Endothelial cell of umbilical vein (primary cell): Measurements from ENCODE around the gene ZNF12. TPM values are rescaled to one million over a fixed set of nuclear protein-coding genes. Genes with fewer than 3 reads are reported as not detected.

Source experiments
- BruUV-seq: library from RNA; stranded (reverse); fragments of 400-500 nt; replicated peaks from 2 replicates; lab custom pipeline; 2021; lab: Mats Ljungman, UMichigan
- CTCF ChIA-PET: fragments of 300-600, 350-600 bp; sonication (Branson Sonifier 250); formaldehyde crosslinking; loops from one replicate; lab custom pipeline; 2021; ENCODE audit warnings: antibody characterized with exemption, inconsistent platforms; lab: Charles Lee
- POLR2A ChIA-PET: fragments of 300-600, 350-600 bp; sonication (Branson Sonifier 250); formaldehyde crosslinking; loops from one replicate; lab custom pipeline; 2021; ENCODE audit warnings: antibody characterized with exemption, inconsistent platforms; lab: Charles Lee
- DNase-seq: peaks from one replicate; pipeline ENCODE4 v3.0.0-alpha.2; 2011; ENCODE audit warnings: low read depth, low spot score
- FAIRE-seq: peaks from 2 replicates; lab custom pipeline; 2011; peaks lifted over from hg19 to GRCh38; lab: Jason Lieb, UNC
- H2AFZ ChIP-seq: 2 replicates; pipeline ENCODE4 v1.6.0; 2012; ENCODE audit warnings: low read depth, low read length, control low read depth, inconsistent platforms
- H3K27ac ChIP-seq: 2 replicates; pipeline ENCODE4 v1.5.1; 2011; ENCODE audit warnings: low read depth, mild to moderate bottlenecking, control low read depth, low read length, moderate library complexity; ENCODE audit not compliant: insufficient read depth
- H3K27me3 ChIP-seq, 2 experiments: 2 replicates each; pipeline versions ENCODE4 v1.6.0 to v1.6.1; 2011; ENCODE audit warnings: low read length in 2 of 2, mixed read lengths in 1 of 2; ENCODE audit not compliant: control insufficient read depth in 2 of 2, insufficient read depth in 2 of 2
- H3K36me3 ChIP-seq, 2 experiments: 2 replicates in 1 of 2; 3 replicates in 1 of 2; pipeline ENCODE4 v1.5.1; 2011; ENCODE audit warnings: low read length in 2 of 2, mild to moderate bottlenecking in 1 of 2, moderate library complexity in 1 of 2; ENCODE audit not compliant: control insufficient read depth in 2 of 2, insufficient read depth in 2 of 2; ENCODE audit errors: extremely low read depth in 1 of 2
- H3K4me1 ChIP-seq: 3 replicates; pipeline ENCODE4 v1.5.1; 2011; ENCODE audit warnings: mild to moderate bottlenecking, low read length; ENCODE audit not compliant: control insufficient read depth, insufficient read depth; ENCODE audit errors: extremely low read depth
- H3K4me2 ChIP-seq: 2 replicates; pipeline ENCODE4 v1.6.1; 2011; ENCODE audit warnings: low read length, control low read depth, mixed read lengths; ENCODE audit not compliant: insufficient read depth
- H3K4me3 ChIP-seq, 3 experiments: fragments of 200-600 bp in 1 of 3; sonication (generic), shearing (Covaris generic) in 1 of 3; replicated peaks in 1 of 3; 2 replicates each; pipeline ENCODE4 v1.5.1; 2011 to 2016; ENCODE audit warnings: control low read depth in 3 of 3, low read length in 3 of 3, mild to moderate bottlenecking in 2 of 3, inconsistent platforms in 1 of 3, low read depth in 1 of 3, moderate library complexity in 1 of 3; ENCODE audit not compliant: insufficient read depth in 1 of 3
- H3K79me2 ChIP-seq: 2 replicates; pipeline ENCODE4 v1.6.0; 2012; ENCODE audit warnings: low read length, inconsistent platforms; ENCODE audit not compliant: control insufficient read depth, insufficient read depth
- H3K9ac ChIP-seq: replicated peaks from 2 replicates; pipeline ENCODE3; 2011; ENCODE audit warnings: low read length, control low read depth; ENCODE audit not compliant: insufficient read depth; ENCODE audit errors: extremely low read depth
- H3K9me1 ChIP-seq: replicated peaks from 3 replicates; pipeline ENCODE4 v1.6.0; 2011; ENCODE audit warnings: mild to moderate bottlenecking, low read length; ENCODE audit not compliant: control insufficient read depth, insufficient read depth; ENCODE audit errors: extremely low read depth
- H3K9me3 ChIP-seq: replicated peaks from 2 replicates; pipeline ENCODE4 v1.5.1; 2012; ENCODE audit warnings: low read length, inconsistent platforms; ENCODE audit not compliant: control insufficient read depth, insufficient read depth
- H4K20me1 ChIP-seq: replicated peaks from 2 replicates; pipeline ENCODE3; 2011; ENCODE audit warnings: mild to moderate bottlenecking, low read length; ENCODE audit not compliant: control insufficient read depth, insufficient read depth; ENCODE audit errors: extremely low read depth
- CTCF ChIP-seq, 2 donors: IDR thresholded peaks; 1 replicate in 1 of 2; 2 replicates in 1 of 2; pipeline ENCODE4 v1.5.1; 2011; ENCODE audit warnings: low read length in 2 of 2, mild to moderate bottlenecking in 2 of 2, moderate library complexity in 2 of 2, control low read depth in 1 of 2, inconsistent platforms in 1 of 2, low read depth in 1 of 2; ENCODE audit not compliant: insufficient read depth in 1 of 2; ENCODE audit errors: extremely low read depth in 1 of 2
- EZH2 ChIP-seq: IDR thresholded peaks from 2 replicates; pipeline ENCODE4 v1.6.1; 2012; ENCODE audit warnings: borderline replicate concordance, low read depth, mild to moderate bottlenecking, moderate library complexity, low read length, inconsistent platforms; ENCODE audit not compliant: severe bottlenecking
- FOS ChIP-seq: IDR thresholded peaks from 2 replicates; pipeline ENCODE4 v1.6.1; 2011; ENCODE audit warnings: mild to moderate bottlenecking, low read length, moderate library complexity, borderline replicate concordance; ENCODE audit not compliant: insufficient read depth
- GATA2 ChIP-seq: IDR thresholded peaks from 2 replicates; pipeline ENCODE4 v1.7.0; 2011; ENCODE audit warnings: low read depth, mild to moderate bottlenecking, moderate library complexity, mixed read lengths, low read length; ENCODE audit not compliant: insufficient read length, insufficient read depth
- JUN ChIP-seq: IDR thresholded peaks from 2 replicates; pipeline ENCODE4 v1.6.1; 2011; ENCODE audit warnings: borderline replicate concordance, low read depth; ENCODE audit not compliant: insufficient read length, insufficient read depth
- MAX ChIP-seq: IDR thresholded peaks from 2 replicates; pipeline ENCODE4 v1.6.1; 2011; ENCODE audit not compliant: insufficient read depth, insufficient read length
- MYC ChIP-seq: IDR thresholded peaks from one replicate; pipeline ENCODE4 v1.6.1; 2011; ENCODE audit warnings: mild to moderate bottlenecking, low read depth, low read length
- POLR2A ChIP-seq: IDR thresholded peaks from 2 replicates; pipeline ENCODE4 v1.6.1; 2012; ENCODE audit warnings: low read depth, mild to moderate bottlenecking, control low read depth, low read length
- POLR2AphosphoS5 ChIP-seq: IDR thresholded peaks from 2 replicates; pipeline ENCODE4 v1.6.1; 2012; ENCODE audit warnings: low read depth, mild to moderate bottlenecking, control low read depth, low read length, moderate library complexity; ENCODE audit not compliant: insufficient read depth
- dilution Hi-C: fragments of 300-500 bp; cut with MboI; formaldehyde crosslinking; loops from one replicate; pipeline ENCODE4 v1.15.0; 2019; ENCODE audit warnings: low sequenced_read_pairs; ENCODE audit not compliant: extremely low pct_ligation_motif_present
- intact Hi-C: fragments of 100-400 bp; cut with micrococcal nuclease; formaldehyde crosslinking; loops from one replicate; pipeline ENCODE4 v1.10.0; 2022
- polyA plus RNA-seq, 4 experiments: library from polyadenylated mRNA; depleted of rRNA in 3 of 4; stranded (reverse) in 3 of 4; unstranded in 1 of 4; fragments of >200 nt; gene quantifications; 2 replicates each; pipeline versions ENCODE4 v1.2.1 to v1.2.3, GENCODE V29; 2011 to 2012; ENCODE audit warnings: missing spikeins in 1 of 4
- total RNA-seq: library from RNA; stranded (reverse); gene quantifications from 2 replicates; pipeline ENCODE4 v1.2.3, GENCODE V29; 2021

ZNF12 gene
- total and polyA plus RNA-seq, 2 donors (not counting 3 experiments of a cell fraction or from before 2014, with no cell fraction given) = 5.0 to 13.4 TPM

- Histone ChIP-seq H3K79me2 (peaks cover 18% of the 10 kb centered on the region), H2AFZ (no peak overlapping the region), H3K9me1 (no peaks in the 10 kb centered on the region), H3K27ac (no peak overlapping the region), H4K20me1 (no peaks in the 10 kb centered on the region), H3K4me3 (no peak overlapping the region), H3K9ac (no peak overlapping the region), H3K36me3 (peaks cover 0 to under 1% of the 10 kb centered on the region in 2 experiments), H3K9me3 (no peaks in the 10 kb centered on the region), H3K4me2 (no peak overlapping the region), H3K27me3 (no peaks in the 10 kb centered on the region), H3K4me1 (peaks cover 12% of the 10 kb centered on the region)
- DNase-seq (no peak), FAIRE-seq (no peak)
- intact Hi-C loops (loop anchor here (5.0 kb wide), 3 partner anchors 43 to 133 kb away; partner anchors contain the start of genes INTS15 and ZDHHC4), dilution Hi-C loops (no loop called here)
- ChIA-PET CTCF (interaction anchor here (1.6 kb wide), 1 partner anchor 11 kb away, joined by 4 read pairs; no protein-coding TSS in a partner anchor), POLR2A (no interaction called here)
- no TSS peak for BruUV-seq
- no peak for TF ChIP-seq CTCF (IDR thresholded peaks at IDR 0.05; ENCODE audit: extremely low read depth in 1 of 2, insufficient read depth in 1 of 2, low read depth in 1 of 2, low read length in 2 of 2)
- TF ChIP-seq GATA2 = no peak
- no peak for TF ChIP-seq EZH2
- no peak for TF ChIP-seq JUN
- no peak for TF ChIP-seq FOS
- TF ChIP-seq POLR2AphosphoS5 = no peak
- no peak for TF ChIP-seq MAX
- no peak for TF ChIP-seq MYC
- no peak for TF ChIP-seq POLR2A
These were observed 3.1 kb upstream of the ZNF12 start for GRCh38 chr7:6709808-6710207.
